ENCODE data around the gene SLC66A3.

GRCh38 chr2:11157731-11158130 lies 2.5 kb downstream of the SLC66A3 start:
- TF ChIP-seq CTCF (IDR thresholded peaks at IDR 0.05; ENCODE audit: borderline replicate concordance, extremely low read depth, low read length, poor library complexity, severe bottlenecking) (no peak), EZH2 (IDR thresholded peaks at IDR 0.05; ENCODE audit: borderline replicate concordance, low read depth, low read length, severe bottlenecking) (no peak)
